NCI-H187 (cell line): ENCODE data around the gene ZNF195.
"Not testable (repeated sequence)": the region's sequence is repeated elsewhere in the genome, so short reads cannot be mapped to it uniquely, and the experiment has no call there.

Experiments used
- DNase-seq, 2 experiments: peaks; one replicate each; lab custom pipeline; 2025; lab: John Stamatoyannopoulos, UW

ZNF195 gene

GRCh38 chr11:3402181-3402860, 23.4 kb upstream of the ZNF195 start:
- DNase-seq = not testable (repeated sequence)

GRCh38 chr11:3401052-3401451, 22.1 kb upstream of the ZNF195 start:
- DNase-seq = not testable (repeated sequence)

GRCh38 chr11:3398509-3398908, 19.6 kb upstream of the ZNF195 start:
- DNase-seq = not testable (repeated sequence)

- DNase-seq = not testable (repeated sequence)
Observed at GRCh38 chr11:3398106-3398505, 19.2 kb upstream of the ZNF195 start.

- DNase-seq = not testable (repeated sequence)
Observed at GRCh38 chr11:3397210-3397609, 18.3 kb upstream of the ZNF195 start.

- DNase-seq = not testable (repeated sequence)
Observed at GRCh38 chr11:3395468-3395867, 16.5 kb upstream of the ZNF195 start.

GRCh38 chr11:3394956-3395355, 16.0 kb upstream of the ZNF195 start:
- DNase-seq = not testable (repeated sequence)

GRCh38 chr11:3393450-3393849, 14.5 kb upstream of the ZNF195 start:
- not testable (repeated sequence) for DNase-seq

- no peak for DNase-seq
Observed at GRCh38 chr11:3382613-3383285, 3.8 kb upstream of the ZNF195 start.

- no peak for DNase-seq
Observed at GRCh38 chr11:3381794-3382193, 2.8 kb upstream of the ZNF195 start.

GRCh38 chr11:3380706-3381545, 2.0 kb upstream of the ZNF195 start:
- no peak for DNase-seq

GRCh38 chr11:3375552-3375951, 3.4 kb downstream of the ZNF195 start:
- no peak for DNase-seq

GRCh38 chr11:3370311-3370870, 8.6 kb downstream of the ZNF195 start:
- DNase-seq = no peak

- DNase-seq = no peak
Observed at GRCh38 chr11:3369366-3369765, 9.6 kb downstream of the ZNF195 start.

- DNase-seq = no peak
Observed at GRCh38 chr11:3368199-3368598, 10.7 kb downstream of the ZNF195 start.

GRCh38 chr11:3367221-3367620, 11.7 kb downstream of the ZNF195 start:
- DNase-seq = no peak

GRCh38 chr11:3359092-3359824, 19.7 kb downstream of the ZNF195 start:
- DNase-seq = no peak

GRCh38 chr11:3357994-3358676, 20.8 kb downstream of the ZNF195 start:
- DNase-seq = no peak

- DNase-seq = no peak
Observed at GRCh38 chr11:3357302-3357701, 21.6 kb downstream of the ZNF195 start.

GRCh38 chr11:3356858-3357257, 22.1 kb downstream of the ZNF195 start:
- DNase-seq = no peak

- no peak for DNase-seq
Observed at GRCh38 chr11:3353066-3353465, 25.9 kb downstream of the ZNF195 start.
